ENCODE measurements around the gene ABI2.

Gene ABI2

DNA sequence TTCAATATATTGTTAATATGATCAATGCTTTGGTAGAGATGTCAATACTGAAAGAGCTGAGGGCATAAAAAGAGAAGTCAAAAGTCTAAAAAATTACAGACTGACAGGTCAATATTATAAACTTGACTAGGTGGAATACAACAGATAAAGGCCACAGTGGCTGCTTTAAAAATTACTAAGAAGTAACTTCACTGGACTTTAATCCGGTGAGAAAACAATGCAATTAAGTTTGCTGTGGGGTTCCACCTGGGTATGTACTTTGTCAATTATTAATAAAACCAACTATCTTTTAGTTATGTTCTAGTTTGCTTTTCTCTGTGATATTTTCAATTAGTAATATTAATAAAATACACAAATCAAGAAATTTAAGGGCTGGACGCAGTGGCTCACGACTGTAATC lies 162.2 kb downstream of the ABI2 start:
- no peak for DNase-seq

DNA sequence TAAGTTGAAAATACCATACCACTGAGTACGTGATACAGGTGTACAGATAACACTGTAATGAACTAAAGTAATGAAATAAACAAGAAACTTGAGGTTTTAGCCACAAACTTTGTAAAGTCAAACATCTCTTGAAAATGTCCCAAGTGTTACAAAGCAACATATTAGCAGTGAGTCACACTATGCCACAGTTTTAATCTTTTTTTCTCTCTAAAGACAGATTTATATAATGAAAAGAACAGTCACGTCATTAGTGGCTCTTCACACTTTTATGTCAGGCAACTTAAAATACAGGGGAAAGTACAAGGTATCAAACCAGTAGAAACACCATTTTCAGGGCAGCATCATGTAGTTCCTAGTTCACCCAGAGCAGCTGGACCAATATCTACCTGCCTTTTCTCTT lies 164.8 kb downstream of the ABI2 start:
- DNase-seq: no peak

Data from activated effector memory CD4-positive, alpha-beta T cell treated with anti-CD3 and anti-CD28 coated beads, Interleukin-2, amount 50 U/mL, for 16 hours (primary cell).